Body of pancreas (tissue), 4 donors: ENCODE measurements around the gene ZFHX2. TPM values are rescaled to one million over a fixed set of nuclear protein-coding genes. Genes with fewer than 3 reads are reported as not detected.

ENCODE experiments used
- ATAC-seq: fragments of 150-250 bp; one replicate; pipeline ENCODE4 v1.9.1; 2016
- DNase-seq, 4 donors: peaks; one replicate each; pipeline ENCODE4 v3.0.0-alpha.2; 2019
- H3K27ac ChIP-seq, 4 donors: fragments of 200-600 bp; sonication (generic); 1 replicate in 3 of 4; 2 replicates in 1 of 4; pipeline versions ENCODE4 v1.5.1 to v1.6.1; 2016 to 2019; ENCODE audit warnings: mild to moderate bottlenecking in 1 of 4, mixed read lengths in 1 of 4, moderate library complexity in 1 of 4
- H3K27me3 ChIP-seq, 2 donors: fragments of 200-600 bp; sonication (generic); one replicate each; pipeline ENCODE4 v1.6.0; 2016; ENCODE audit warnings: mild to moderate bottlenecking in 1 of 2
- H3K36me3 ChIP-seq, 2 donors: fragments of 200-600 bp; sonication (generic); replicated peaks in 1 of 2; 2 replicates each; pipeline ENCODE4 v1.5.1; 2016; ENCODE audit warnings: low read depth in 2 of 2; ENCODE audit not compliant: insufficient read depth in 1 of 2
- H3K4me1 ChIP-seq: fragments of 200-600 bp; sonication (generic); one replicate; pipeline ENCODE4 v1.6.0; 2016
- H3K4me3 ChIP-seq, 2 donors: fragments of 200-600 bp; sonication (generic); 1 replicate in 1 of 2; 2 replicates in 1 of 2; pipeline ENCODE4 v1.5.1; 2016 to 2019
- H3K9me3 ChIP-seq, 3 donors: fragments of 200-600 bp; sonication (generic); 1 replicate in 2 of 3; 2 replicates in 1 of 3; pipeline ENCODE4 v1.5.1; 2016
- CTCF ChIP-seq, 7 experiments: fragments of 450-650 bp in 4 of 7; fragments of 200-600 bp in 3 of 7; sonication (generic) in 3 of 7; IDR thresholded peaks; one replicate each; pipeline ENCODE4 v1.5.1; 2016 to 2019; ENCODE audit warnings: antibody characterized with exemption in 7 of 7
- POLR2A ChIP-seq, 3 donors: fragments of 450-650 bp; IDR thresholded peaks; one replicate each; pipeline ENCODE4 v1.6.1; 2016; ENCODE audit warnings: antibody characterized with exemption in 3 of 3, mild to moderate bottlenecking in 2 of 3
- WGBS, 2 donors: methylation state at CpG; one replicate each; pipeline ENCODE4 v1.1.5; 2017; 5-methylcytosine and 5-hydroxymethylcytosine counted together
- intact Hi-C: fragments of 100-400 bp; cut with DNase I; formaldehyde crosslinking; loops from one replicate; pipeline ENCODE4 v1.15.1; 2023
- total RNA-seq, 2 donors: library from RNA; depleted of rRNA; stranded (reverse); fragments of >200 nt; gene quantifications; one replicate each; pipeline ENCODE4 v1.1.0, GENCODE V29; 2016

The ZFHX2 gene
- total RNA-seq, 2 donors from 2014 or later, result 0.33 to 1.6 TPM

- Histone ChIP-seq H3K36me3 (no peaks in the 10 kb centered on the region), H3K27ac (no peak overlapping the region), H3K27me3 (no peaks in the 10 kb centered on the region), H3K4me1 (no peaks in the 10 kb centered on the region), H3K9me3 (no peaks in the 10 kb centered on the region), H3K4me3 (no peak overlapping the region)
- TF ChIP-seq POLR2A (IDR thresholded peaks at IDR 0.05) (no peak), CTCF (IDR thresholded peaks at IDR 0.05) (no peak)
- WGBS, 2 donors, result 88 to 100% methylated on average over 3 to 14 of the region's 16 CpGs
- ATAC-seq (no peak), DNase-seq (no peak)
- intact Hi-C loops, result no loop called here
Measured at GRCh38 chr14:23533652-23534435, 17.7 kb downstream of the ZFHX2 start.

- no peak for TF ChIP-seq CTCF (IDR thresholded peaks at IDR 0.05)
- TF ChIP-seq POLR2A (IDR thresholded peaks at IDR 0.05), result no peak
- Histone ChIP-seq H3K27ac (no peak overlapping the region), H3K4me3 (no peak overlapping the region), H3K36me3 (no peaks in the 10 kb centered on the region), H3K9me3 (no peaks in the 10 kb centered on the region), H3K27me3 (no peaks in the 10 kb centered on the region), H3K4me1 (no peaks in the 10 kb centered on the region)
- WGBS, 2 donors, result 94 to 97% methylated on average over 3 to 6 of the region's 7 CpGs
- intact Hi-C loops, result no loop called here
- no peak for DNase-seq
- ATAC-seq, result no peak
Measured at GRCh38 chr14:23532658-23533057, 18.9 kb downstream of the ZFHX2 start.

GRCh38 chr14:23531391-23531790 is 20.2 kb downstream of the ZFHX2 start:
- TF ChIP-seq CTCF (IDR thresholded peaks at IDR 0.05) (no peak), POLR2A (IDR thresholded peaks at IDR 0.05) (no peak)
- H3K27me3 ChIP-seq, result no peaks in the 10 kb centered on the region
- H3K27ac ChIP-seq, result no peak overlapping the region
- no peak overlapping the region for H3K4me3 ChIP-seq
- H3K9me3 ChIP-seq, result no peaks in the 10 kb centered on the region
- WGBS, 2 donors, result 88 to 89% methylated on average over 8 to 12 of the region's 12 CpGs
- no peaks in the 10 kb centered on the region for H3K4me1 ChIP-seq
- intact Hi-C loops, result no loop called here
- DNase-seq (no peak), ATAC-seq (no peak)
- no peaks in the 10 kb centered on the region for H3K36me3 ChIP-seq

GRCh38 chr14:23530375-23531055 is 21.1 kb downstream of the ZFHX2 start:
- TF ChIP-seq POLR2A (IDR thresholded peaks at IDR 0.05), result no peak
- no peak for TF ChIP-seq CTCF (IDR thresholded peaks at IDR 0.05)
- Histone ChIP-seq H3K9me3 (no peaks in the 10 kb centered on the region), H3K4me3 (no peak overlapping the region), H3K27me3 (no peaks in the 10 kb centered on the region), H3K27ac (no peak overlapping the region), H3K4me1 (no peaks in the 10 kb centered on the region), H3K36me3 (no peaks in the 10 kb centered on the region)
- WGBS, 2 donors, result 68 to 71% methylated on average over 10 of the region's 10 CpGs
- DNase-seq (no peak), ATAC-seq (no peak)
- intact Hi-C loops, result no loop called here
